Mesodermal cell (in vitro differentiated cells): ENCODE data around the gene CCDC27.
A peak's percentile ranks its signal among the peaks of the same experiment; 100 is the strongest.

Experiments
- H3K27ac ChIP-seq: 2 replicates; pipeline ENCODE4 v1.7.0; 2013; ENCODE audit warnings: mild to moderate bottlenecking, low read depth, low read length, moderate library complexity; ENCODE audit not compliant: severe bottlenecking
- H3K36me3 ChIP-seq: 2 replicates; pipeline ENCODE4 v1.7.1; 2013; ENCODE audit warnings: mild to moderate bottlenecking, low read length, moderate library complexity; ENCODE audit not compliant: control insufficient read depth, insufficient read depth
- H3K4me1 ChIP-seq: one replicate; pipeline ENCODE4 v1.7.1; 2013; ENCODE audit warnings: mild to moderate bottlenecking, low read length; ENCODE audit not compliant: insufficient read depth, control insufficient read depth, poor library complexity, severe bottlenecking
- H3K4me3 ChIP-seq: 2 replicates; pipeline ENCODE4 v1.7.0; 2013; ENCODE audit warnings: low read length, control low read depth, mild to moderate bottlenecking; ENCODE audit not compliant: insufficient read depth, poor library complexity, severe bottlenecking; ENCODE audit errors: extremely low read depth
- H3K9me3 ChIP-seq: 2 replicates; pipeline ENCODE4 v1.7.1; 2013; ENCODE audit warnings: mild to moderate bottlenecking, low read length, moderate library complexity; ENCODE audit not compliant: control insufficient read depth
- WGBS, 2 experiments: methylation state at CpG; one replicate each; pipeline ENCODE4 v1.1.5; 2013; ENCODE audit warnings: missing lambda C conversion rate in 2 of 2; ENCODE audit not compliant: insufficient coverage in 2 of 2; 5-methylcytosine and 5-hydroxymethylcytosine counted together

Gene CCDC27

DNA sequence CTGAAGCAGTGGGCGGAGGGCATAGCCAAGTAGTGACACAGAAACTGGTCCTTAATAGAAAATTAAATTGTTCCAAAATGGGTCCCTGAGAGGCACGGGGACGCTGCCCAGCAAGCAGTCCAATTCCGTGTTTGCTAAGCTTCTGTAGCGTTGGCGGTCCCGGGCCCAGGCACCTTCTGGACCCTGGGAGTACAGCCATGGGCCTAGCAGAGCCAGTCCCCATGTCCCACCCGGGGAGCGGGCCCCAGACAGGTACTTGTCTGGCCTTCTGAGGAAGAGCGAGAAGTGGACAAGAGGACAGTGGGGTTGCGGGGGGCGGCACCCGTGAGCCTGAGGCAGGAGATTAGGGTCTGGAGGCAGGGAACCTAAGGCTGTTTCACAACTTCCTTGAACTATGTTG lies 11.5 kb upstream of the CCDC27 start:
- peaks cover 6% of the 10 kb centered on the region for H3K4me1 ChIP-seq
- no peaks in the 10 kb centered on the region for H3K9me3 ChIP-seq
- H3K4me3 ChIP-seq = no peak overlapping the region
- no peak overlapping the region for H3K27ac ChIP-seq
- WGBS, 2 experiments = 97 to 98% methylated on average over 9 to 13 of the region's 13 CpGs
- H3K36me3 ChIP-seq = peaks cover 75% of the 10 kb centered on the region

DNA sequence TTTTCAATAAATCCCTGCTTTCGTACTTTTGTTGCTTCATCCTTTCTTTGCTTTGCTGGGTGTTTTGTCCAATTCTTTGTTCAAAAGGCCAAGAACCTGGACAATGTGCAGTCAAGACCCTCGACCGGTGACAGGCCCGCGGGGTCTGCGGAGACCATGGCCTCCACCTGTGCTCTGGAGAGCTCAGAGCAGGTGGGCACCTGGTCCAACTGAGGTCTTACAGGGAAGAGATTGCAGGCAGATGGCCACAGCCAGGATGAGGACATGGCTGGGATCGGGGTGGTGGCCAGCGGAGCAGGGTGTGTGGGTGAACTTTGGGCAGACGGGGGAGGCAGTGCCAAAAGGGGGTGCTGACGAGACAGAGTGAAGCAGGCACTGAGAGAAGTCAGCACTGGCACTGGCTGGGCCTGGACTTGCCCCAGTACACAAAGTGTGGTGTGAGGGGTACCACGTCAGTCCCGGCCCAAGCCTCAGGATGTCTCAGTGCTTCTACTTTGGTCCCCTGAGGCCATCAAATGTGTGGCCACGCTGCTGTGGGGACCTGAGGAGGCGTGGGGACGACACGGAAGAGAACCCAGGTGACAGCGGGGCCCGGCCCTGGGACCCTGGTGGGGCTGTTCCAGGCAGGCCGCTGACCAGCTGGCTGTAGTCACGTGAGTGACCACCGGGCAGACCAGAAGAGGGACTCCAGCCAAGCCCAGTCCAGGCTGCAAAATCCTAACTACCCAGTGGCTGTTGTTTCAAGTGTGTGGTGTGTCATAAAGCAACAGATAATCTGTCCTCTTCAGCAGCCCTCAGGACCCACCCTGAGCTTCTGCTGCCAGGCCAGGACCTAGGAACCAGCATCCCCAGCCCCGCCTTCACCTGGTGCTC lies 10.4 kb upstream of the CCDC27 start:
- H3K9me3 ChIP-seq = no peaks in the 10 kb centered on the region
- peaks cover 65% of the 10 kb centered on the region for H3K36me3 ChIP-seq
- 95 to 97% methylated on average over 19 to 20 of the region's 22 CpGs for WGBS, 2 experiments
- peaks cover 9% of the 10 kb centered on the region for H3K4me1 ChIP-seq
- no peak overlapping the region for H3K4me3 ChIP-seq
- no peak overlapping the region for H3K27ac ChIP-seq

DNA sequence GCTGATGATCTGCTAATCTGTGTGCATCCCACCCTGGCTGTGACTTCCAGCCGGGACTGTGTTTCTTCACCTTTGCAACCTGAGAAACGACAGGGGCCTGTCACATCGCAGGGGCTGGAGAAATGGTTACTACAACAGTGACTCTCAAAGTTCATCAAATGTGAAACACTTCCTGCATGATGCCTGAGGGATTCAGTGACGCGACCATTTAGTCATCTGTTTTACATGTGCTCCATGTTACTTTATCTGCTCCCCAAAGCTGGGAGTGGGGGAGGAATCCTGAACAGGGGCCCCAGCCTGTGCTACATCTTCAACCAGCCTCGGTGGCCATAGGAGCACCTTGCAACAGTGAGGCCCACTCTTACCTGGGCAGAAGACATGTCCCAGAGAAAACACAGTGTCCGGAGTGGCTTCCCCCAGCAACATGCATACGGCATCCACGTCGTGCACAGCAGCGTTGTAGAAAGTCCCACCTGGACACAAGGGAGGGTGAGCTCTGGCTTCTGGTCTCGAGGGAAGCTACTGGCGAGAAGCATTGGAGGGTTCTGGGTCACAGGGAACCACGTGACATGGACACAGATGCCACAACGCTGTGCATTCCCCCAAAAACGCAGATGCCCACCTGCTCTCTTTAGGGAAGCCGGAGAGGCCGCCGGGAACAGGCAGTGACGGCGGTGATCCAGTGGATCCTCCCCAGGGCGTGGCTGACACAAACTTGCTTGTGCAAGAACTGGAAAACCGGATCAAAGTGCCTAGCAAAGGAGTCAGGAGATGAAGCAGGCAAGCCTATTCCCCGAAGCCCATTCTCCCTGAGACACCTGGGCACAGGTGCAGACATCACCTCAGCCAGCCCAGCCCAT lies 9.6 kb upstream of the CCDC27 start:
- H3K4me1 ChIP-seq = peaks cover 9% of the 10 kb centered on the region
- 95 to 97% methylated on average over 24 of the region's 24 CpGs for WGBS, 2 experiments
- peaks cover 57% of the 10 kb centered on the region for H3K36me3 ChIP-seq
- H3K27ac ChIP-seq = no peak overlapping the region
- no peak overlapping the region for H3K4me3 ChIP-seq
- H3K9me3 ChIP-seq = no peaks in the 10 kb centered on the region

DNA sequence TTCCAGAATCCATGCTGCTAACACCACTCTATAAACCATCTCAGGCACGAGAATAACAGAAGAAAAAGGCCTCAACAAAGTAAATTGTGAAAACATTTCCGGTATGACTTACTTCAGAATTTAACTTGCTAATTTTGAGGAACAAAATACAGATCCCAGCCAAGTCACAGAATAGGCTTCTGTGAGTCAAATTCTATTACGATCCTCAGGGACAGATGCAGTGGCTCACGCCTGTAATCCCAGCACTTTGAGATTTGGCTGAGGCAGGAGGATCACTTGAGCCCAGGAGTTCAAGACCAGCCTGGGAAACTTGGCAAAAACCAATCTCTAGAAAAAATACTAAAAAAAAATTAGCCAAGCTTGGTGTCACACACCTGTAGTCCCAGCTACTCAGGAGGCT lies 8.8 kb upstream of the CCDC27 start:
- WGBS, 2 experiments = 84 to 94% methylated on average over 4 of the region's 4 CpGs
- H3K36me3 ChIP-seq = peaks cover 49% of the 10 kb centered on the region

DNA sequence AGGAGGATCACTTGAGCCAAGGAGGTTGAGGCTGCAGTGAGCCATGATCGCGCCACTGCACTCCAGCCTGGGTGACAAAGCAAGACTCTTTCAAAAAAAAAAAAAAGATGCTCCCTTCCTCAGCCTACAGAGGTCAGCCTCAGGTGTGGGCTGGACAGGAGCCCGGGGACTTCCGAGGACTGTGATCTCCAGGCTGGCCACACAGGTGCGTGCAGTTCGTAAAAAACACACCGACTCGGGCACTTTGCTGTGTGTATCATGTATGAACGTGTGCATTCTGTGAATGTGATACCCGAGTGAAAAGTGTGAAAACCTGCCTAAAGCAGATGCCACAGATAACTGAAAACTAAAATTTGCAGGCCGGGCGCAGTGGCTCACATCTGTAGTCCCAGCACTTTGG lies 8.4 kb upstream of the CCDC27 start:
- WGBS, 2 experiments = 93 to 98% methylated on average over 10 to 12 of the region's 12 CpGs
- H3K27ac ChIP-seq = no peak overlapping the region

More for the DNA sequence above, 8.8 kb upstream of the CCDC27 start:
- H3K9me3 ChIP-seq = no peaks in the 10 kb centered on the region
- no peak overlapping the region for H3K27ac ChIP-seq
- H3K4me1 ChIP-seq = peaks cover 9% of the 10 kb centered on the region
- H3K4me3 ChIP-seq = no peak overlapping the region

DNA sequence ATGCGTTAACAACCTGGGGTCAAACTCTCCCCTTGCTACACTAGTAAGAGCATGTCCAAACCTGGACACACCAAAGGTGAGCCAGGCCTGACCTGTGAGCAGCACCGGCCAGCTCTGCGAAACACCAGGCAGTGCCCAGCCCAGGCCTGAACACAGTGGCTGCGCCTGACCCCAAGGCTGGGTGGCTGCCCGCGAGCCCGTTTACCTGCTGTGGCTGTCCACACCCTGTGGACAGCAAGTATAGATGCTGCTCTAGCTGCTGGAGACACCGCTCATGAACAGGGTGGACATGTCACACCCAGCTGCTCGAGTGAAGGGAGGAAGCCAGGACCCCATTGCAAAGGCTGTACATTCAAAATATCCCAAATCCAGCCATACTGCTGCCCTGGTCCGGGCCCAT lies 7.6 kb upstream of the CCDC27 start:
- Histone ChIP-seq H3K4me1 (peaks cover 9% of the 10 kb centered on the region), H3K9me3 (no peaks in the 10 kb centered on the region), H3K4me3 (no peak overlapping the region), H3K27ac (no peak overlapping the region), H3K36me3 (peaks cover 39% of the 10 kb centered on the region)
- WGBS, 2 experiments = 87 to 92% methylated on average over 8 to 10 of the region's 10 CpGs

More for the DNA sequence above, 8.4 kb upstream of the CCDC27 start:
- peaks cover 45% of the 10 kb centered on the region for H3K36me3 ChIP-seq
- H3K9me3 ChIP-seq = no peaks in the 10 kb centered on the region
- no peak overlapping the region for H3K4me3 ChIP-seq
- peaks cover 9% of the 10 kb centered on the region for H3K4me1 ChIP-seq

DNA sequence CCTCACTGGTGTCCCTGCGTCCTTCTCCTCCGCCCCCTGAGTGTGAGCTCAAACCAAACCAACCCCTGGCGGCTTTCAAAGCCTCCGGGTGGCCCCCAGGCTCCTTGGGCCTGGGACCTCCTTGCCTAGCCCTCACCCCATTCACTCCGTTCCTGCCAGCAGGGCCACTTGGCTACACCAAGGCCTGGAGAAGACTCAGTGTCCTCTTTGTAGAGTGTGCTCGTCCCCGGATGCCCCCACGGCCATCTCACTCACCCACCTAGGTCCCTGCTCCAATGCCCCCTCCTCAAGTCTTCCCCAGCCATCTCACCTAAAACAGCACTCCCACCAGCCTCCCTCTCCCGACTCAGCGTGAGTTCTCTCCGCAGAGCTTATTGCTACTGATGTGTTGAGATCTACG lies 7.2 kb upstream of the CCDC27 start:
- H3K9me3 ChIP-seq = no peaks in the 10 kb centered on the region
- H3K4me3 ChIP-seq = no peak overlapping the region
- 92 to 96% methylated on average over 10 to 11 of the region's 12 CpGs for WGBS, 2 experiments
- peaks cover 9% of the 10 kb centered on the region for H3K4me1 ChIP-seq
- peaks cover 37% of the 10 kb centered on the region for H3K36me3 ChIP-seq
- no peak overlapping the region for H3K27ac ChIP-seq

DNA sequence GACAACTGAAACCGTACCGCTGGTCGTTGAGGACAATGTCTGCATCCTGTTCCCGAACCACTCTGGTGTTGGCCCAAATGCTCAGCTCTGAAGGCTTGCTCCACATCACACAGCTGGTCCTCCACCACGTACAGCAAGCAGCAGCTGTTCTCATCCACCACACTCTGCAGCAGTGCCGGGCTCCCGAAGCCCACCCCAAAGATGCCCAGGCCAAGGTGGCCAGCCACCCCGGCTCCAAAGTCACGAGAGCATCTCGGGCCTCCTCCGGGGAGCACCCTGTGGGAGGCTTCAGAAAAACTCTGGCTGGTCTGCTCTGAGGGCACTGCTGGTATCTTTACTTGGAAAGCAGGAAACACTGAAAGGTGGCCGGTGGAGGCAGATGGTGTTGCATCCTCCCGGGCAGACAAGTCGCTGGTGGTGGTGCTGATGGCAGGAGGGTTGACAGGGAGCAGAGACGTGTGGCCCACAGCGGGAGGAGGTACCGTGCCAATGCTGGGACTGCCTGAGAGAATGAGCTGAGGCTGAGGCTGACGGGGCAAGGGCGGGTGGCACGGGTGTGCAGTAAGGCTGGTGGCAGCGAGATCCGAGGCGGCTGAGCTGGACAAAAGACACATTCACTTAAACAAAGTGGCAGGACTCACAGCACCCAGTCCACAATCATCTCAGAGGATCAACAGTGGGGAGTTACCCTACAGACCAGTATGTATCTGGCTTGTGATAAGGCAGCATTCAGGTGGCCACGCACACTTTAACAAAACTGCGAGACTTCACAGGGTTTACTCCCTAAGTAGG lies 6.5 kb upstream of the CCDC27 start:
- H3K27ac ChIP-seq = no peak overlapping the region
- no peaks in the 10 kb centered on the region for H3K9me3 ChIP-seq
- peaks cover 31% of the 10 kb centered on the region for H3K36me3 ChIP-seq
- peaks cover 9% of the 10 kb centered on the region for H3K4me1 ChIP-seq
- 84 to 87% methylated on average over 23 to 25 of the region's 25 CpGs for WGBS, 2 experiments
- H3K4me3 ChIP-seq = peak overlapping the region; percentile 86

DNA sequence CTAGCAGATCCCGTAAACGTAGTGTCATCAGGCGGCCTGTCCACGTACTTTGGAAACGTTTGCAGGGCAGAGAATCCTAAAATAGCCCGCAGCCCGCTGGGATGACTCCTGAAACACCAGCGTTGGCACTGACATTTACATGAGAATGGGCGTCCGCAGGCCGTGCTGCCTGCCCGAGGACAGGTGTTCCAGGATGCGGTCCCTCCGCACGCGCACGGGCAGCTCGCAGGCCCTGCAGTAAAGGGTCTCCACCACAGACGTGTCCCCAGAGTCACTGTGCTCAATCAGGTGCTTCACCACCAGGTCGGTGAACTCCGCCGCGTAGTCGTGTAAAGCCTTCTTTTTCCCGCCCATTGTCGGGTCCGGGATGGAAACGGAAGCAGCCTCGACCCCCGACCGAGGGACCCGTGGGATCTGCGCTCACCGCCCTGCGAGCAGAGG lies 5.8 kb upstream of the CCDC27 start:
- no peak overlapping the region for H3K27ac ChIP-seq
- H3K36me3 ChIP-seq = peaks cover 24% of the 10 kb centered on the region
- WGBS, 2 experiments = 7 to 8% methylated on average over 32 to 33 of the region's 35 CpGs
- peaks cover 9% of the 10 kb centered on the region for H3K4me1 ChIP-seq
- peak overlapping the region; percentile 86 for H3K4me3 ChIP-seq
- H3K9me3 ChIP-seq = no peaks in the 10 kb centered on the region

DNA sequence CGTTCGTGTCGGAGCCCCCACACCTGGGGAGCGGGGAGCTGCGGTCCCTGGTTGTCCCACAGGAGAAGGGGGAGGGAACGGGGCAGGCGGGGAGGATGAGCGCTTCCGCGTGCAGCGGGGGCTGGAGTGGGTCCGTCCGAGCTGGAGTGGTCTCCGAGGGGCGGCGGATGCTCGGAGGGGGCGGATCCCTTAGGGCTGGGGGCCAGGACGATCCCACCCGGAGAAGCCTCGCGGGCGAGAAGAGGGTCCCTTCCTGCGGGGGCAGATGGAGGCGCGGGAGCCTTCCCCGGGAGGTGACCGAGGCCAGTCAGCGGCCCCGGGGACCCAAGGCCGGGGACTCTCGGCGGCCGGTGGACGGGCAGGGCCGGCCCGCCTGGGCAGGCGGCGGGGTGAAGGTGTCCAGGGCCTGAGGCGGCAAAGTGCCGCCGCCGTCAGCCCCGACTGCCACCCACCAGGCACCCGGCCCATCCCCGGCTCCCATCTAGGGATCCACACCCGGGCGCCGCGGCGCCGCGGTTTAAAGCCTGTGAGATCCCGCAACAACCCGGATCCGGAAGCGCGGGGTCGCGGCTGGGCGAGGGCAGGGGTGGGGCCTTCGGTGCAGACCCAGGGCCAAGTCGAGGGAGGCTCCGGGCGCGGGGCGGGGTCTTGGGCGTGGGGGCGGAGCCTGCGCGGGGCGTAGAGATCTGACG lies 5.3 kb upstream of the CCDC27 start:
- WGBS, 2 experiments = 0 to 1% methylated on average over 59 to 71 of the region's 73 CpGs
- peaks cover 19% of the 10 kb centered on the region for H3K36me3 ChIP-seq
- H3K27ac ChIP-seq = no peak overlapping the region
- H3K4me3 ChIP-seq = peak overlapping the region; percentile 86
- no peaks in the 10 kb centered on the region for H3K9me3 ChIP-seq
- H3K4me1 ChIP-seq = peaks cover 9% of the 10 kb centered on the region
